Measurements from ENCODE around the gene HINFP. TPM values are rescaled to one million over a fixed set of nuclear protein-coding genes. Genes with fewer than 3 reads are reported as not detected.
A peak's percentile ranks its signal among the peaks of the same experiment; 100 is the strongest.

The HINFP gene
- total and polyA plus RNA-seq, 9 donors: 15.2 to 27.9 (median 22.4) TPM

GRCh38 chr11:119092880-119093842 is 28.2 kb upstream of the HINFP start:
- TF ChIP-seq EP300 (IDR thresholded peaks at IDR 0.05) (no peak), CTCF (IDR thresholded peaks at IDR 0.05) (no peak), POLR2A (IDR thresholded peaks at IDR 0.05) (no peak)
- 40 to 52% (median 46%) methylated on average over 12 of the region's 12 CpGs for WGBS, 3 donors
- Histone ChIP-seq H3K9me3 (no peaks in the 10 kb centered on the region), H3K27ac (no peak overlapping the region), H3K4me1 (ENCODE audit: insufficient read depth) (peaks cover 2% of the 10 kb centered on the region), H3K36me3 (no peaks in the 10 kb centered on the region), H3K27me3 (no peaks in the 10 kb centered on the region), H3K4me3 (peak overlapping the region; percentile 92)
- intact Hi-C loops (cut with DNase I): loop anchor here in 2 of 4 donors (5.0 to 10.0 kb wide), 2 partner anchors 104 to 242 kb away; partner anchors contain the start of gene RNF26 (in 1 of the 2)
- no peak for DNase-seq

DNA sequence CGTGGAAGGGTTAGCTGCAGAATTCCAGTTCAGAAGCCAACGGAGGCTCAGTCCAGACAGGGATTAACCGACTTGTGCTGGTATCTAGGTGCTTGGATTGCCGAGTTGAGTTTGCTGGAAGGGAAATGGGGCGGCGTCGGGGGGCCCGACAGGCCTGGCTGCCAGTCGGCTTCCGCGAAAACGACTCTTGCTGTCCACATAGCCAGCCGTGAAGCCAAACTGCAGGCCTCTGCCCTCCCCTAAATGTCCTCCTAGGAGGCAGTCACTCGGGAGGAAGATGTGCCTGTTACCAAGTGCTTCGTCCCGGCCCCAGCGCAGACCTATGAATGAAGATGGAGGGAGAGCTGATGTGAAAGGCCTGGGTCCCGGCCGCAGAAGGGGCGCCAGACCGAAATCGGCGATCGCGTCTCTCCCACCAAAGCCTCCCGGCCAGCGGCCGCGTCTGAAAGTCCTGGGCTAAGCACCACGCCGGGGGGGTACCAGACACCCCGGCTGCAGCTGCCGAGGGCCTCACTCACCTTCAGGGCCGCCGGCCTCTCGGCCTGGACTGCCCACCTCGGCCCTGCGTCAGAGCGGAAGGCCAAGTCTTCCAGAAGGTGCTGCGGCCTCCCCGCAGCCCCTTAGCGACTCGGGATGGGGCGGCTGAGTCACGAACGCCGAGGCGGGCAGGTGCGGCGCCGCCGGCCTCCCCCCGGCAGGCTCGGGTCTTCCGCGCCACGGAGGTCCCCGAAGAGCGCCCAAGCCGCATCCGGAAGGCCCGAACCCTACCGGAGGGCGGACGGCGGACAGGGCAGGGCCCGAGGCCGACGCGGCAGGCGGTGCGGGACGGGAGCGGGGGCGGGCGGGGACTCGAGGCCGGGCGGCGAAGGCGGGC is 27.2 kb upstream of the HINFP start:
- DNase-seq: peak; percentile 40 to 71 (median 56)
- no peaks in the 10 kb centered on the region for H3K27me3 ChIP-seq
- H3K4me3 ChIP-seq: peak overlapping the region; percentile 92
- H3K4me1 ChIP-seq (ENCODE audit: insufficient read depth): peaks cover 2% of the 10 kb centered on the region
- H3K9me3 ChIP-seq: no peaks in the 10 kb centered on the region
- WGBS, 3 donors: 0 to 1% (median 1%) methylated on average over 55 to 81 of the region's 81 CpGs
- no peaks in the 10 kb centered on the region for H3K36me3 ChIP-seq
- peak overlapping the region; percentile 80 to 96 for H3K27ac ChIP-seq
- intact Hi-C loops (cut with DNase I): loop anchor here in 2 of 4 donors (5.0 to 10.0 kb wide), 2 partner anchors 103 to 241 kb away; partner anchors contain the start of gene RNF26 (in 1 of the 2)
- TF ChIP-seq EP300 (IDR thresholded peaks at IDR 0.05): no peak

GRCh38 chr11:119094816-119095065 is 26.6 kb upstream of the HINFP start:
- Histone ChIP-seq H3K27ac (peak overlapping the region; percentile 80 to 96), H3K27me3 (no peaks in the 10 kb centered on the region), H3K9me3 (no peaks in the 10 kb centered on the region), H3K4me1 (ENCODE audit: insufficient read depth) (peaks cover 2% of the 10 kb centered on the region), H3K4me3 (peak overlapping the region; percentile 92), H3K36me3 (no peaks in the 10 kb centered on the region)
- intact Hi-C loops (cut with DNase I): loop anchor here in 2 of 4 donors (5.0 to 10.0 kb wide), 2 partner anchors 103 to 240 kb away; partner anchors contain the start of gene RNF26 (in 1 of the 2)
- TF ChIP-seq EP300 (IDR thresholded peaks at IDR 0.05): no peak
- TF ChIP-seq POLR2A (IDR thresholded peaks at IDR 0.05): no peak
- peak in 1 of 3 donors; percentile 68 for TF ChIP-seq CTCF (IDR thresholded peaks at IDR 0.05)
- WGBS, 3 donors: 0 to 3% (median 0%) methylated on average over 5 to 19 of the region's 19 CpGs
- peak; percentile 81 to 88 (median 86) for DNase-seq

DNA sequence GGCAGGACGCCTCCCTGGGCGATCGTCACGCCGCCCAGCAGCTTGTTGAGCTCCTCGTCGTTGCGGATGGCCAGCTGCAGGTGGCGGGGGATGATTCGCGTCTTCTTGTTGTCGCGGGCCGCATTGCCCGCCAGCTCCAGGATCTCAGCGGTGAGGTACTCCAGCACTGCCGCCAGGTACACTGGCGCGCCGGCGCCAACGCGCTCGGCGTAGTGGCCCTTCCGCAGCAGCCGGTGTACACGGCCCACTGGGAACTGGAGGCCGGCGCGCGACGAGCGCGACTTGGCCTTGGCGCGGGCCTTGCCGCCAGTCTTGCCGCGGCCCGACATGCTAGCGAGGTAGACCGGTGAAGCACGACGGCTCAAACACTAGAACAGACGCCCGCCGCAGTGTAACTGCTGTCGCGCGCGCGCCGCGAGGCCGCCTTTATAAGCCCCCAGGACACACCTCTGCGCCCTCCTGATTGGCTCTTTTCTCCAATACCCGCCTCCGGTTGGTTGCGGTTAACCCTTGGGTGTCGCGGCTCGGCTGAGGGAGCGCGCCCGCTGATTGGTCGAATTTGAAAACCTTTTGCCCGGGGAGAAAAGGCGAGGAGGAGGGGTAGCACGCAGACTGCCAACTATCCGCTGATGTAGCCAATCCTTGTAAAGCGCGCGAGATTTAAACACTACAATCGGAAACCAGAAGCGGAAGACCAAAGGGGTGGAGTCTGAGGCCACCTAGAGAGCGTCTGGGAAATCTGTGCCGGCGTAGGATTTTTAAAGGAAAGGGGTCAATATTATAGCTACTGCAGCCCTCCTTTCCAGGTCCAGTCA is 26.1 kb upstream of the HINFP start:
- Histone ChIP-seq H3K27me3 (no peaks in the 10 kb centered on the region), H3K4me1 (ENCODE audit: insufficient read depth) (peaks cover 2% of the 10 kb centered on the region), H3K36me3 (no peaks in the 10 kb centered on the region), H3K9me3 (no peaks in the 10 kb centered on the region), H3K4me3 (peak overlapping the region; percentile 92), H3K27ac (peak overlapping the region; percentile 80 to 96)
- intact Hi-C loops (cut with DNase I): loop anchor here in 1 of 4 donors (10.0 kb wide), 1 partner anchor 240 kb away; the partner anchor contains the start of gene RNF26
- TF ChIP-seq CTCF (IDR thresholded peaks at IDR 0.05): peak in 2 of 3 donors; percentile 70 to 85
- no peak for TF ChIP-seq EP300 (IDR thresholded peaks at IDR 0.05)
- TF ChIP-seq POLR2A (IDR thresholded peaks at IDR 0.05): peak; percentile 99
- DNase-seq: peak; percentile 98 to 99 (median 99)
- WGBS, 3 donors: 0 to 1% (median 0%) methylated on average over 69 to 79 of the region's 79 CpGs
